Activated T-helper 2 cell treated with anti-CD3 and anti-CD28 coated beads, Interferon-gamma antibody, Interleukin-2, Interleukin-4, amounts not matched to agents 10 μg/mL and 5 μg/mL and 100 μg/mL, durations not matched to agents 14 hours and 24 hours and 36 hours (primary cell): ENCODE measurements around the gene FSTL4. TPM values are rescaled to one million over a fixed set of nuclear protein-coding genes. Genes with fewer than 3 reads are reported as not detected.
A peak's percentile ranks its signal among the peaks of the same experiment; 100 is the strongest.

Source experiments
- DNase-seq: peaks from one replicate; pipeline ENCODE4 v3.0.0; 2021; ENCODE audit warnings: low spot score
- H3K27ac Mint-ChIP-seq: one replicate; pipeline ENCODE4 v1.8.0; 2021; ENCODE audit warnings: mixed read lengths
- H3K27me3 Mint-ChIP-seq: one replicate; pipeline ENCODE4 v1.8.0; 2021; ENCODE audit warnings: low read depth, mixed read lengths
- H3K36me3 Mint-ChIP-seq: one replicate; pipeline ENCODE4 v1.8.0; 2021; ENCODE audit warnings: low read depth, mixed read lengths
- H3K4me1 Mint-ChIP-seq: one replicate; pipeline ENCODE4 v1.8.0; 2021; ENCODE audit warnings: low read depth, mixed read lengths
- H3K4me3 Mint-ChIP-seq: one replicate; pipeline ENCODE4 v1.8.0; 2021; ENCODE audit warnings: low read depth, mild to moderate bottlenecking, moderate library complexity, mixed read lengths
- H3K9me3 Mint-ChIP-seq: one replicate; pipeline ENCODE4 v1.8.0; 2021; ENCODE audit warnings: mixed read lengths
- intact Hi-C: fragments of 100-400 bp; cut with micrococcal nuclease; formaldehyde crosslinking; loops from one replicate; pipeline ENCODE4 v1.15.1; 2023
- total RNA-seq: library from RNA; stranded (reverse); gene quantifications from 2 replicates; pipeline ENCODE4 v1.2.3, GENCODE V29; 2022

Gene FSTL4
- total RNA-seq, 1 donor from 2014 or later, result 2.1 TPM

- Mint-ChIP-seq H3K4me1 (no peaks in the 10 kb centered on the region), H3K36me3 (no peaks in the 10 kb centered on the region), H3K27me3 (peaks cover 9% of the 10 kb centered on the region), H3K9me3 (peaks cover 12% of the 10 kb centered on the region), H3K4me3 (no peak overlapping the region), H3K27ac (no peak overlapping the region)
- intact Hi-C loops, result no loop called here
- no peak for DNase-seq
Measured at GRCh38 chr5:133381571-133382365, 230.6 kb downstream of the FSTL4 start.

GRCh38 chr5:133381041-133381440 is 231.3 kb downstream of the FSTL4 start:
- intact Hi-C loops, result no loop called here

GRCh38 chr5:133377736-133378135 is 234.6 kb downstream of the FSTL4 start:
- intact Hi-C loops, result no loop called here
- peaks cover 9% of the 10 kb centered on the region for H3K27me3 Mint-ChIP-seq
- H3K36me3 Mint-ChIP-seq, result no peaks in the 10 kb centered on the region
- no peak for DNase-seq
- peaks cover 22% of the 10 kb centered on the region for H3K9me3 Mint-ChIP-seq
- no peaks in the 10 kb centered on the region for H3K4me1 Mint-ChIP-seq
- no peak overlapping the region for H3K27ac Mint-ChIP-seq
- H3K4me3 Mint-ChIP-seq, result no peak overlapping the region

More at GRCh38 chr5:133381041-133381440, 231.3 kb downstream of the FSTL4 start:
- Mint-ChIP-seq H3K4me1 (no peaks in the 10 kb centered on the region), H3K9me3 (peaks cover 16% of the 10 kb centered on the region), H3K36me3 (no peaks in the 10 kb centered on the region), H3K4me3 (no peak overlapping the region), H3K27me3 (peaks cover 9% of the 10 kb centered on the region), H3K27ac (no peak overlapping the region)
- no peak for DNase-seq

- Mint-ChIP-seq H3K9me3 (peaks cover 22% of the 10 kb centered on the region), H3K27me3 (peaks cover 9% of the 10 kb centered on the region)
- intact Hi-C loops, result no loop called here
Measured at GRCh38 chr5:133376986-133377385, 235.4 kb downstream of the FSTL4 start.

GRCh38 chr5:133373121-133373870 is 239.0 kb downstream of the FSTL4 start:
- intact Hi-C loops, result no loop called here
- Mint-ChIP-seq H3K27ac (no peak overlapping the region), H3K4me1 (no peaks in the 10 kb centered on the region), H3K4me3 (no peak overlapping the region), H3K27me3 (peaks cover 4% of the 10 kb centered on the region), H3K36me3 (no peaks in the 10 kb centered on the region), H3K9me3 (peaks cover 22% of the 10 kb centered on the region)
- DNase-seq, result no peak

More at GRCh38 chr5:133376986-133377385, 235.4 kb downstream of the FSTL4 start:
- no peak for DNase-seq
- Mint-ChIP-seq H3K4me1 (no peaks in the 10 kb centered on the region), H3K4me3 (no peak overlapping the region), H3K27ac (no peak overlapping the region), H3K36me3 (no peaks in the 10 kb centered on the region)

- peaks cover 3% of the 10 kb centered on the region for H3K27me3 Mint-ChIP-seq
- H3K9me3 Mint-ChIP-seq, result peaks cover 16% of the 10 kb centered on the region
- intact Hi-C loops, result no loop called here
Measured at GRCh38 chr5:133372293-133372937, 239.9 kb downstream of the FSTL4 start.

GRCh38 chr5:133371371-133372155 is 240.8 kb downstream of the FSTL4 start:
- Mint-ChIP-seq H3K27me3 (no peaks in the 10 kb centered on the region), H3K4me1 (no peaks in the 10 kb centered on the region), H3K4me3 (no peak overlapping the region), H3K9me3 (peaks cover 9% of the 10 kb centered on the region), H3K27ac (no peak overlapping the region), H3K36me3 (no peaks in the 10 kb centered on the region)
- intact Hi-C loops, result no loop called here
- no peak for DNase-seq

More at GRCh38 chr5:133372293-133372937, 239.9 kb downstream of the FSTL4 start:
- DNase-seq, result no peak
- H3K27ac Mint-ChIP-seq, result no peak overlapping the region
- H3K4me1 Mint-ChIP-seq, result no peaks in the 10 kb centered on the region
- H3K36me3 Mint-ChIP-seq, result no peaks in the 10 kb centered on the region
- H3K4me3 Mint-ChIP-seq, result no peak overlapping the region

- Mint-ChIP-seq H3K27me3 (no peaks in the 10 kb centered on the region), H3K9me3 (peaks cover 4% of the 10 kb centered on the region), H3K36me3 (no peaks in the 10 kb centered on the region), H3K27ac (no peak overlapping the region), H3K4me3 (no peak overlapping the region), H3K4me1 (no peaks in the 10 kb centered on the region)
- intact Hi-C loops, result no loop called here
- DNase-seq, result no peak
Measured at GRCh38 chr5:133370904-133371303, 241.4 kb downstream of the FSTL4 start.

GRCh38 chr5:133370036-133370831 is 242.1 kb downstream of the FSTL4 start:
- Mint-ChIP-seq H3K27ac (no peak overlapping the region), H3K9me3 (no peaks in the 10 kb centered on the region), H3K4me3 (no peak overlapping the region), H3K36me3 (no peaks in the 10 kb centered on the region), H3K27me3 (no peaks in the 10 kb centered on the region), H3K4me1 (no peaks in the 10 kb centered on the region)
- DNase-seq, result no peak
- intact Hi-C loops, result no loop called here

- Mint-ChIP-seq H3K27ac (no peak overlapping the region), H3K36me3 (no peaks in the 10 kb centered on the region), H3K27me3 (no peaks in the 10 kb centered on the region), H3K4me3 (no peak overlapping the region), H3K9me3 (no peaks in the 10 kb centered on the region), H3K4me1 (no peaks in the 10 kb centered on the region)
- intact Hi-C loops, result no loop called here
- DNase-seq, result peak; percentile 0
Measured at GRCh38 chr5:133368916-133369783, 243.2 kb downstream of the FSTL4 start.

GRCh38 chr5:133367984-133368383 is 244.4 kb downstream of the FSTL4 start:
- Mint-ChIP-seq H3K27ac (no peak overlapping the region), H3K36me3 (no peaks in the 10 kb centered on the region), H3K4me3 (no peak overlapping the region), H3K27me3 (peaks cover 6% of the 10 kb centered on the region), H3K9me3 (no peaks in the 10 kb centered on the region), H3K4me1 (no peaks in the 10 kb centered on the region)
- intact Hi-C loops, result no loop called here
- DNase-seq, result no peak
